Panc1 (cell line): Measurements from ENCODE around the gene CLEC16A.

Experiments
- POLR2AphosphoS5 ChIP-seq: IDR thresholded peaks from 2 replicates; pipeline ENCODE4 v1.6.1; 2012; ENCODE audit warnings: mild to moderate bottlenecking, low read depth, low read length, moderate library complexity
- TF ChIP-seq, protein P1 (sequence below): fragments of 450-650 bp; IDR thresholded peaks from 2 replicates; pipeline ENCODE4 v1.5.1; 2017; ENCODE audit warnings: mild to moderate bottlenecking

DNA sequence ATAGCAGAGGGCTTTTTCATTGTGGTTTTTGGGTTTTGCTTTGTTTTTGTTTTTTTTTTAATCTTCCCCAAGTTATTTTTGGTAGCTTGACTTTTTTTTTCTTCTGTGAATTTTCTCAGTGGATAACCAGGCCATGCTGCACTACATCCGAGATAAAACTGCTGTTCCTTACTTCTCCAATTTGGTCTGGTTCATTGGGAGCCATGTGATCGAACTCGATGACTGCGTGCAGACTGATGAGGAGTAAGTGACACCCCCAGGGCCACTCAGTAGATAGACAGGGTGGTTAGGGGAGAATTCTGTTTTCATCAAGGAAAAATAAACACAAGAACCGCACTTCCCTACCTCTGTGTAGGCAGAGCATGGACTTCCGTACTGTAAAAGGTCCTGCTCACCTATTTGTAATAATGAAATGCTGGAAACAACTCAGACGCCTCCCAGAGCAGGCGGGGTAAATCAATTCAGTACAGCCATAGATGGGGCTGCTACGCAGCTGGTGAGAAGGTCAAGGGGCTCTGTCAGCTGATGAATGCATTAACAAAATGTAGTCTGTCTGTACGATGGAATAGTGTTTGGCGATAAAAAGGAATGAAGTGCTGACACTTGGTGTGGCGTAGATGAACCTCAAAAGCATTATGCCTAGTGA, 28.6 kb downstream of the CLEC16A start:
- TF ChIP-seq, protein P1, sequence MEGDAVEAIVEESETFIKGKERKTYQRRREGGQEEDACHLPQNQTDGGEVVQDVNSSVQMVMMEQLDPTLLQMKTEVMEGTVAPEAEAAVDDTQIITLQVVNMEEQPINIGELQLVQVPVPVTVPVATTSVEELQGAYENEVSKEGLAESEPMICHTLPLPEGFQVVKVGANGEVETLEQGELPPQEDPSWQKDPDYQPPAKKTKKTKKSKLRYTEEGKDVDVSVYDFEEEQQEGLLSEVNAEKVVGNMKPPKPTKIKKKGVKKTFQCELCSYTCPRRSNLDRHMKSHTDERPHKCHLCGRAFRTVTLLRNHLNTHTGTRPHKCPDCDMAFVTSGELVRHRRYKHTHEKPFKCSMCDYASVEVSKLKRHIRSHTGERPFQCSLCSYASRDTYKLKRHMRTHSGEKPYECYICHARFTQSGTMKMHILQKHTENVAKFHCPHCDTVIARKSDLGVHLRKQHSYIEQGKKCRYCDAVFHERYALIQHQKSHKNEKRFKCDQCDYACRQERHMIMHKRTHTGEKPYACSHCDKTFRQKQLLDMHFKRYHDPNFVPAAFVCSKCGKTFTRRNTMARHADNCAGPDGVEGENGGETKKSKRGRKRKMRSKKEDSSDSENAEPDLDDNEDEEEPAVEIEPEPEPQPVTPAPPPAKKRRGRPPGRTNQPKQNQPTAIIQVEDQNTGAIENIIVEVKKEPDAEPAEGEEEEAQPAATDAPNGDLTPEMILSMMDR = no peak
- TF ChIP-seq POLR2AphosphoS5 = no peak
